Medulla oblongata (tissue), 1 donor: ENCODE measurements around the gene PKP1.

ENCODE experiments used
- DNase-seq: peaks from one replicate; pipeline ENCODE4 v3.0.0-alpha.2; 2015; ENCODE audit errors: extremely low spot score

The PKP1 gene

GRCh38 chr1:201371276-201371675 is 88.0 kb downstream of the PKP1 start:
- no peak for DNase-seq

- no peak for DNase-seq
These were observed 88.5 kb downstream of the PKP1 start for GRCh38 chr1:201371792-201372191.

- DNase-seq, result no peak
These were observed 91.1 kb downstream of the PKP1 start for GRCh38 chr1:201374364-201374763.

GRCh38 chr1:201375169-201375568 is 91.9 kb downstream of the PKP1 start:
- no peak for DNase-seq

- no peak for DNase-seq
These were observed 92.8 kb downstream of the PKP1 start for GRCh38 chr1:201376107-201376463.

- DNase-seq, result no peak
These were observed 93.4 kb downstream of the PKP1 start for GRCh38 chr1:201376464-201377374.

- DNase-seq, result no peak
These were observed 94.3 kb downstream of the PKP1 start, which contains the start of gene TNNT2 for GRCh38 chr1:201377611-201378092. TNNT2 (minus strand) TSS chr1:201377680; CDS start chr1:201373254, 4,426 bp downstream.

GRCh38 chr1:201378804-201379203 is 95.5 kb downstream of the PKP1 start:
- DNase-seq, result no peak

GRCh38 chr1:201379733-201380242 is 96.5 kb downstream of the PKP1 start:
- no peak for DNase-seq

- DNase-seq, result no peak
These were observed 97.8 kb downstream of the PKP1 start for GRCh38 chr1:201381130-201381529.
